ENCODE measurements around the gene SRCIN1.

DNA sequence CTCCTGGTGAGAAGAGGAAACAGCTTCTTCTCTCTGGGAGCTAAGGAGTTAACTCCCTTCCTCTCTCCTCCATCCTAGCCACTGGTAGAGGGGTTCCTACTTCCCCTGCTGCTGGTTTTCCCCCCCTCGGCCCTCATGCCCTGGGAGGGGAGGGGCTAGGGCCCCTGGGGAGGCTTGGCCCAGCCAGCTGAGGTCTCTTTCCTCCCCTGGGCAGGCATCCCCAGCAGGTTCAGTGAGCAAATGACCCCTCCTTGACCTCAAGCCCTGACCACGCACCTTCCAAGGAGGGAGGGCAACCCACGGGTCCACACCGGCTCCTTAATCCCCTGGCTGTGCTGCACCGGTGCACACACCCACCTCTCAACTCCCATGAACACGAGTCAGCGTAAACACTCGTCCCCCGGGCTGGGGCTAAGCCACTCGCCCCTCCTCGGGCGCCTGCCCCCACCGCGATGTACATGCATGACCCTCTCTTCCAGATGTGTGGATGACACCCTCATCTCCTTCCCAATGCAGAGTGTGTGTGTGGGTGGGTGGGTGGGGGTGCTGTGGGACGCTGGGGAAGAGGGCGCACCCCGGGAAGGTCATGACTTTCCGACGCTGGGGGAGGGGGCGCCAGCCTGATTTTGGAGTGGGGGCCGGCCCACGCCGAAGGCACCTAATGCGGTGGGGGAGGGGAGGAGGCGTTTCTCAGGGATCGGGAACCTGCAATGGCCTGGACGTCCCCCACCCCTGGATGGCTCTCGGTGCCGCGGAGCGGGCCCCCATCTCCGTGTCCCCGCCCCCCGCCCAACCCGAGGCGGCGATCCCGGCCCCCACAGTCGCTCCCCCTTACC lies 33.7 kb downstream of the SRCIN1 start:
- no peak for TF ChIP-seq POLR2AphosphoS5 (IDR thresholded peaks at IDR 0.05; ENCODE audit: low read depth, low read length)
- TF ChIP-seq, protein P1, sequence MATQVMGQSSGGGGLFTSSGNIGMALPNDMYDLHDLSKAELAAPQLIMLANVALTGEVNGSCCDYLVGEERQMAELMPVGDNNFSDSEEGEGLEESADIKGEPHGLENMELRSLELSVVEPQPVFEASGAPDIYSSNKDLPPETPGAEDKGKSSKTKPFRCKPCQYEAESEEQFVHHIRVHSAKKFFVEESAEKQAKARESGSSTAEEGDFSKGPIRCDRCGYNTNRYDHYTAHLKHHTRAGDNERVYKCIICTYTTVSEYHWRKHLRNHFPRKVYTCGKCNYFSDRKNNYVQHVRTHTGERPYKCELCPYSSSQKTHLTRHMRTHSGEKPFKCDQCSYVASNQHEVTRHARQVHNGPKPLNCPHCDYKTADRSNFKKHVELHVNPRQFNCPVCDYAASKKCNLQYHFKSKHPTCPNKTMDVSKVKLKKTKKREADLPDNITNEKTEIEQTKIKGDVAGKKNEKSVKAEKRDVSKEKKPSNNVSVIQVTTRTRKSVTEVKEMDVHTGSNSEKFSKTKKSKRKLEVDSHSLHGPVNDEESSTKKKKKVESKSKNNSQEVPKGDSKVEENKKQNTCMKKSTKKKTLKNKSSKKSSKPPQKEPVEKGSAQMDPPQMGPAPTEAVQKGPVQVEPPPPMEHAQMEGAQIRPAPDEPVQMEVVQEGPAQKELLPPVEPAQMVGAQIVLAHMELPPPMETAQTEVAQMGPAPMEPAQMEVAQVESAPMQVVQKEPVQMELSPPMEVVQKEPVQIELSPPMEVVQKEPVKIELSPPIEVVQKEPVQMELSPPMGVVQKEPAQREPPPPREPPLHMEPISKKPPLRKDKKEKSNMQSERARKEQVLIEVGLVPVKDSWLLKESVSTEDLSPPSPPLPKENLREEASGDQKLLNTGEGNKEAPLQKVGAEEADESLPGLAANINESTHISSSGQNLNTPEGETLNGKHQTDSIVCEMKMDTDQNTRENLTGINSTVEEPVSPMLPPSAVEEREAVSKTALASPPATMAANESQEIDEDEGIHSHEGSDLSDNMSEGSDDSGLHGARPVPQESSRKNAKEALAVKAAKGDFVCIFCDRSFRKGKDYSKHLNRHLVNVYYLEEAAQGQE (IDR thresholded peaks at IDR 0.05; ENCODE audit: insufficient read depth in 1 of 2, low read depth in 2 of 2, low read length in 2 of 2): no peak
- no peak for TF ChIP-seq TAF1 (IDR thresholded peaks at IDR 0.05; ENCODE audit: borderline replicate concordance, insufficient read depth, low read length)
- no peak for TF ChIP-seq SIN3A (IDR thresholded peaks at IDR 0.05; ENCODE audit: borderline replicate concordance, insufficient read depth, low read length)
